ENCODE results near the gene IL1RAPL2. TPM values are rescaled to one million over a fixed set of nuclear protein-coding genes. Genes with fewer than 3 reads are reported as not detected.
"Not testable (repeated sequence)": the region's sequence is repeated elsewhere in the genome, so short reads cannot be mapped to it uniquely, and the experiment has no call there.

IL1RAPL2 gene
- total RNA-seq, 1 experiment from 2014 or later: 1.6 TPM

DNA sequence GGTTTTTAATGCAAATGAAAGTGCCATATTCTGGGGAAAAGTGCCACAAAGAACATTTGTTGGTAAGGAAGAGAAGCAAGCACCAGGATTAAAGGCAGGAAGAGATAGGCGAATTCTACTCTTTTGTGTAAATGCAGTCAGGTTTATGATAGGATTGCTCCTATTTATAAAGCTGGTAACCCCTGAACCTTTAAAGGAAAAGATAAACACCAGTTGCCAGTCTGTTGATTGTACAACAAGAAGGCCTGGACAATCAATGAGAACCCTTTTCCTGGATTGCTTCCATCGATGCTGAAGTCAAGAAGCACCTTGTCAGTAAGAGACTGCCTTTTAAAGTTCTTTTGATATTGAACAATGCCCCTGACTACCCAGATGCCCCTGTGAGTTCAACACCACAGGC lies 1098.2 kb downstream of the IL1RAPL2 start:
- CTCF ChIA-PET: no interaction called here

DNA sequence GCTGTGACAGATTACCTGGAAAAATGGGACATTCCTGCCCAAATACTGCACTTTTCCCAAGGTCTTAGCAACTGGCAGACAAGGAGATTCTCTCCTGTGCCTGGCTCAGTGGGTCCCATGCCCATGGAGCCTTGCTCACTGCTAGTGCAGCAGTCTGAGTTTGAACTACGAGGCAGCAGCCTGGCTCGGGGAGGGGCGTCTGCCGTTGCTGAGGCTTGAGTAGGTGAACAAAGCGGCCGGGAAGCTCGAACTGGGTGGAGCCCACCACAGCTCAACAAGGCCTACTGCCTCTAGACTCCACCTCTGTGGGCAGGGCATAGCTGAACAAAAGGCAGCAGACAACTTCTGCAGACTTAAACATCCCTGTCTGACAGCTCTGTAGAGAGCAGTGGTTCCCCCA lies 1118.3 kb downstream of the IL1RAPL2 start:
- DNase-seq; H4K20me1 ChIP-seq (ENCODE audit: insufficient read depth); H3K4me1 ChIP-seq (replicated peaks; ENCODE audit: insufficient read depth); H3K4me3 ChIP-seq; CTCF ChIA-PET; H3K36me3 ChIP-seq (ENCODE audit: low read depth); intact Hi-C loops (cut with micrococcal nuclease; ENCODE audit: unreplicated experiment); H3K9me3 ChIP-seq (ENCODE audit: insufficient read depth, low read depth); POLR2A ChIA-PET (ENCODE audit: unreplicated experiment); H3K79me2 ChIP-seq (ENCODE audit: low read depth); H2AFZ ChIP-seq; H3K9me2 ChIP-seq (ENCODE audit: insufficient read depth); H3F3A ChIP-seq (ENCODE audit: insufficient read depth, low read depth); H3K27ac ChIP-seq; H3K27me3 ChIP-seq (ENCODE audit: insufficient read depth, low read depth); BruUV-seq (replicated peaks); H3K4me2 ChIP-seq: not testable (repeated sequence)

More for the DNA sequence above, 1098.2 kb downstream of the IL1RAPL2 start:
- H3K36me3 ChIP-seq (ENCODE audit: low read depth): no peaks in the 10 kb centered on the region
- intact Hi-C loops (cut with micrococcal nuclease; ENCODE audit: unreplicated experiment): no loop called here
- no peaks in the 10 kb centered on the region for H4K20me1 ChIP-seq (ENCODE audit: insufficient read depth)
- no TSS peak for BruUV-seq (replicated peaks)
- no peaks in the 10 kb centered on the region for H3K79me2 ChIP-seq (ENCODE audit: low read depth)
- no peaks in the 10 kb centered on the region for H3K9me3 ChIP-seq (ENCODE audit: insufficient read depth, low read depth)
- H3K4me1 ChIP-seq (replicated peaks; ENCODE audit: insufficient read depth): 0 out of 2 replicates have a peak, but pooled peaks cover 3% of the 10 kb centered on the region
- no peaks in the 10 kb centered on the region for H3K9me2 ChIP-seq (ENCODE audit: insufficient read depth)
- no peak overlapping the region for H3K27ac ChIP-seq
- H3K27me3 ChIP-seq (ENCODE audit: insufficient read depth, low read depth): no peaks in the 10 kb centered on the region
- no peaks in the 10 kb centered on the region for H3F3A ChIP-seq (ENCODE audit: insufficient read depth, low read depth)
- no peak for TF ChIP-seq EZH2 (IDR thresholded peaks at IDR 0.05; ENCODE audit: low read depth)
- TF ChIP-seq, protein P1, sequence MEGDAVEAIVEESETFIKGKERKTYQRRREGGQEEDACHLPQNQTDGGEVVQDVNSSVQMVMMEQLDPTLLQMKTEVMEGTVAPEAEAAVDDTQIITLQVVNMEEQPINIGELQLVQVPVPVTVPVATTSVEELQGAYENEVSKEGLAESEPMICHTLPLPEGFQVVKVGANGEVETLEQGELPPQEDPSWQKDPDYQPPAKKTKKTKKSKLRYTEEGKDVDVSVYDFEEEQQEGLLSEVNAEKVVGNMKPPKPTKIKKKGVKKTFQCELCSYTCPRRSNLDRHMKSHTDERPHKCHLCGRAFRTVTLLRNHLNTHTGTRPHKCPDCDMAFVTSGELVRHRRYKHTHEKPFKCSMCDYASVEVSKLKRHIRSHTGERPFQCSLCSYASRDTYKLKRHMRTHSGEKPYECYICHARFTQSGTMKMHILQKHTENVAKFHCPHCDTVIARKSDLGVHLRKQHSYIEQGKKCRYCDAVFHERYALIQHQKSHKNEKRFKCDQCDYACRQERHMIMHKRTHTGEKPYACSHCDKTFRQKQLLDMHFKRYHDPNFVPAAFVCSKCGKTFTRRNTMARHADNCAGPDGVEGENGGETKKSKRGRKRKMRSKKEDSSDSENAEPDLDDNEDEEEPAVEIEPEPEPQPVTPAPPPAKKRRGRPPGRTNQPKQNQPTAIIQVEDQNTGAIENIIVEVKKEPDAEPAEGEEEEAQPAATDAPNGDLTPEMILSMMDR (conservative IDR thresholded peaks at IDR 0.05): no peak
- no peak for DNase-seq
- POLR2A ChIA-PET (ENCODE audit: unreplicated experiment): no interaction called here
- H3K4me3 ChIP-seq: no peak overlapping the region
- H3K4me2 ChIP-seq: no peak overlapping the region
- no peak overlapping the region for H2AFZ ChIP-seq

DNA sequence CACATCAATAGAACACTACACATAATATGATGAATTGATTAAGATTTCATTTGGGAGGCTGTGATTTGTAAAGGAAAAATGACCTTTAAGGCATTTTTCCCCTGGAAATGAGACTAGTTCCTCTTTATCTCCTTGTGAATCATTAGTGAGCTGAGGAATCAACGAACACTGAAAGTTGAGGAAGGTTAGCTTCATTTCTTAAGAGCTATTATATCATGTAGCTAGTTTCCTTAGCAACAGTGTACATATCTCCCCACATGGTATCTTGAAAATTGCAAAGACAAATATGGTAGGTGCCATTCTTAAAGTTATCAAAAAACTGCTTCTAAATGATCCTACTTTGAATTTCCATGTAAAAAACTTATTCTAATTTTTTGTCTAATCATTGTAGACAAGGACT lies 1128.8 kb downstream of the IL1RAPL2 start:
- BruUV-seq (replicated peaks): no TSS peak
- TF ChIP-seq EZH2 (IDR thresholded peaks at IDR 0.05; ENCODE audit: low read depth): no peak
- TF ChIP-seq, protein P1 (conservative IDR thresholded peaks at IDR 0.05): no peak
- Histone ChIP-seq H3K4me1 (replicated peaks; ENCODE audit: insufficient read depth) (peaks cover 35% of the 10 kb centered on the region), H3K9me2 (ENCODE audit: insufficient read depth) (no peaks in the 10 kb centered on the region), H3K9me3 (ENCODE audit: insufficient read depth, low read depth) (no peaks in the 10 kb centered on the region), H3K36me3 (ENCODE audit: low read depth) (no peaks in the 10 kb centered on the region), H3K27ac (no peak overlapping the region), H3K4me3 (no peak overlapping the region), H2AFZ (no peak overlapping the region), H3K27me3 (ENCODE audit: insufficient read depth, low read depth) (no peaks in the 10 kb centered on the region), H3F3A (ENCODE audit: insufficient read depth, low read depth) (no peaks in the 10 kb centered on the region), H3K79me2 (ENCODE audit: low read depth) (no peaks in the 10 kb centered on the region), H3K4me2 (no peak overlapping the region), H4K20me1 (ENCODE audit: insufficient read depth) (no peaks in the 10 kb centered on the region)
- ChIA-PET POLR2A (ENCODE audit: unreplicated experiment) (no interaction called here), CTCF (no interaction called here)
- intact Hi-C loops (cut with micrococcal nuclease; ENCODE audit: unreplicated experiment): loop anchor here (5.0 kb wide), 1 partner anchor 133 kb away; no protein-coding TSS in a partner anchor
- DNase-seq: no peak

DNA sequence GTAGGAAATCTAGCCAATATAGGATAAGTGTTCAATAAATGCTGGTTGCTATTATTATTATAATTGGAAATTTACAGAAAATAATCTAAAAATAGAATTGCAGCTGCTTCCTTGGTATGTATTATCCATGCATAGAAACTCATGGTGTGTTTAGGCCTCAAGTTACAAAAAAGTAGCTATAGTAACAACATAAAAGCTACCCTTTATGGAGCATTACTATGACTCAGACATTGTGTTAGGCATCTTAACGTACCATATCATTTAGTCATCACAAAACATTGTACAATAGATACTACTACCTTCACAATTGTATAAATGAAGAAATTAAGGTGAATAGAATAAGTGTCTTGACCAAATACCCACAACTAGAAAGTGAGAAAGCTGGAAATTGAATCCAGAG lies 1129.5 kb downstream of the IL1RAPL2 start:
- H3K27me3 ChIP-seq (ENCODE audit: insufficient read depth, low read depth): no peaks in the 10 kb centered on the region
- 0 out of 2 replicates have a peak overlapping the region, but pooled peaks have one; percentile 4 for H3K27ac ChIP-seq
- H3K79me2 ChIP-seq (ENCODE audit: low read depth): no peaks in the 10 kb centered on the region
- ChIA-PET CTCF (no interaction called here), POLR2A (ENCODE audit: unreplicated experiment) (interaction anchor here (0.7 kb wide), 1 partner anchor 630 kb away, joined by 4 read pairs; no protein-coding TSS in a partner anchor)
- intact Hi-C loops (cut with micrococcal nuclease; ENCODE audit: unreplicated experiment): loop anchor here (5.0 kb wide), 1 partner anchor 133 kb away; no protein-coding TSS in a partner anchor
- H3K9me3 ChIP-seq (ENCODE audit: insufficient read depth, low read depth): no peaks in the 10 kb centered on the region
- TF ChIP-seq EZH2 (IDR thresholded peaks at IDR 0.05; ENCODE audit: low read depth): no peak
- TF ChIP-seq, protein P1 (conservative IDR thresholded peaks at IDR 0.05): no peak
- H3K4me2 ChIP-seq: peak overlapping the region; percentile 35; the same call in 1 of the 2 replicates
- H3K36me3 ChIP-seq (ENCODE audit: low read depth): no peaks in the 10 kb centered on the region
- no TSS peak for BruUV-seq (replicated peaks)
- H3K4me3 ChIP-seq: no peak overlapping the region
- no peak overlapping the region for H2AFZ ChIP-seq
- H3K9me2 ChIP-seq (ENCODE audit: insufficient read depth): no peaks in the 10 kb centered on the region
- no peaks in the 10 kb centered on the region; the same call in 1 of the 2 replicates for H3F3A ChIP-seq (ENCODE audit: insufficient read depth, low read depth)
- no peaks in the 10 kb centered on the region for H4K20me1 ChIP-seq (ENCODE audit: insufficient read depth)
- DNase-seq: peak in 1 of 2 experiments; percentile 84
- peaks cover 39% of the 10 kb centered on the region for H3K4me1 ChIP-seq (replicated peaks; ENCODE audit: insufficient read depth)

All from PC-9 (cell line).